Measurements from ENCODE around the gene TYMP.

DNA sequence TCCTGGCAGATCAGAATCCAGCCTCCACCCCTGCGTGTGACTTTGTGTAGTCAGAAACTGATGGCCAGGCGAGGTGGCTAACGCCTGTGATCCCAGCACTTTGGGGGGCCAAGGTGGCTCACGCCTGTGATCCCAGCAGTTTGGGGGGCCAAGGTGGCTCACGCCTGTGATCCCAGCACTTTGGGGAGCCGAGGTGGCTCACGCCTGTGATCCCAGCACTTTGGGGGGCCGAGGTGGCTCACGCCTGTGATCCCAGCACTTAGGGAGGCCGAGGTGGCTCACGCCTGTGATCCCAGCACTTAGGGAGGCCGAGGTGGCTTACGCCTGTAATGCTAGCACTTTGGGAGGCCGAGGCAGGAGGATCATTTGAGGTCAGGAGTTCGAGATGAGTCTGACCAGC is 16.6 kb downstream of the TYMP start:
- TF ChIP-seq, protein P1, sequence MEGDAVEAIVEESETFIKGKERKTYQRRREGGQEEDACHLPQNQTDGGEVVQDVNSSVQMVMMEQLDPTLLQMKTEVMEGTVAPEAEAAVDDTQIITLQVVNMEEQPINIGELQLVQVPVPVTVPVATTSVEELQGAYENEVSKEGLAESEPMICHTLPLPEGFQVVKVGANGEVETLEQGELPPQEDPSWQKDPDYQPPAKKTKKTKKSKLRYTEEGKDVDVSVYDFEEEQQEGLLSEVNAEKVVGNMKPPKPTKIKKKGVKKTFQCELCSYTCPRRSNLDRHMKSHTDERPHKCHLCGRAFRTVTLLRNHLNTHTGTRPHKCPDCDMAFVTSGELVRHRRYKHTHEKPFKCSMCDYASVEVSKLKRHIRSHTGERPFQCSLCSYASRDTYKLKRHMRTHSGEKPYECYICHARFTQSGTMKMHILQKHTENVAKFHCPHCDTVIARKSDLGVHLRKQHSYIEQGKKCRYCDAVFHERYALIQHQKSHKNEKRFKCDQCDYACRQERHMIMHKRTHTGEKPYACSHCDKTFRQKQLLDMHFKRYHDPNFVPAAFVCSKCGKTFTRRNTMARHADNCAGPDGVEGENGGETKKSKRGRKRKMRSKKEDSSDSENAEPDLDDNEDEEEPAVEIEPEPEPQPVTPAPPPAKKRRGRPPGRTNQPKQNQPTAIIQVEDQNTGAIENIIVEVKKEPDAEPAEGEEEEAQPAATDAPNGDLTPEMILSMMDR (IDR thresholded peaks at IDR 0.05): no peak
- TF ChIP-seq POLR2AphosphoS5 (IDR thresholded peaks at IDR 0.05; ENCODE audit: low read depth, low read length) (no peak), TCF7L2 (IDR thresholded peaks at IDR 0.05; ENCODE audit: low read depth, low read length) (no peak)
